ENCODE data around the gene FGF1. TPM values are rescaled to one million over a fixed set of nuclear protein-coding genes. Genes with fewer than 3 reads are reported as not detected.
A peak's percentile ranks its signal among the peaks of the same experiment; 100 is the strongest.

FGF1 gene
- total and polyA plus RNA-seq, 9 donors, result 0.10 to 3.6 (median 0.55) TPM

DNA sequence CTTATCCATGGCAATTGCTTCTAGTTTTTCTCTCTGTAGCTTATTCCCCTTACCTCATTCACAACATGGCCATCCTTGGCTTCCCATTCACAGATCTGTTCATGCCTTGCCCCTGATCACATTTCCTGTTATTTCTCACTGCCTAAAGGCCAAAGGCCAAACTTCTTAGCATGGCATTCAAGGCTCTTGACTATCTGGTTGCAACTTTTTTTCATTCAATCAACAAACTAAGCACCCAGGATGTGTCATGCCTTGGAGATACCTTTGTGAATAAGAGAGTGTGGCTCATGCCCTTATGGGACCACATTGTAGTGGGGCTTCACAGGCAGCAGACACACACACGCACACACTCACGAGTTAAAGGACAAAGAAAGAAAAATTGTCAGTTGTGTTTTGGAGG lies 27.6 kb downstream of the FGF1 start:
- WGBS, 3 donors, result 95 to 97% (median 95%) methylated on average over 2 of the region's 2 CpGs
- DNase-seq, result no peak
- intact Hi-C loops (cut with DNase I), result loop anchor here (5.0 kb wide), 3 partner anchors 39 to 224 kb away; no protein-coding TSS in a partner anchor
- TF ChIP-seq EP300 (IDR thresholded peaks at IDR 0.05) (no peak), POLR2A (IDR thresholded peaks at IDR 0.05) (no peak)
- TF ChIP-seq, protein P1, sequence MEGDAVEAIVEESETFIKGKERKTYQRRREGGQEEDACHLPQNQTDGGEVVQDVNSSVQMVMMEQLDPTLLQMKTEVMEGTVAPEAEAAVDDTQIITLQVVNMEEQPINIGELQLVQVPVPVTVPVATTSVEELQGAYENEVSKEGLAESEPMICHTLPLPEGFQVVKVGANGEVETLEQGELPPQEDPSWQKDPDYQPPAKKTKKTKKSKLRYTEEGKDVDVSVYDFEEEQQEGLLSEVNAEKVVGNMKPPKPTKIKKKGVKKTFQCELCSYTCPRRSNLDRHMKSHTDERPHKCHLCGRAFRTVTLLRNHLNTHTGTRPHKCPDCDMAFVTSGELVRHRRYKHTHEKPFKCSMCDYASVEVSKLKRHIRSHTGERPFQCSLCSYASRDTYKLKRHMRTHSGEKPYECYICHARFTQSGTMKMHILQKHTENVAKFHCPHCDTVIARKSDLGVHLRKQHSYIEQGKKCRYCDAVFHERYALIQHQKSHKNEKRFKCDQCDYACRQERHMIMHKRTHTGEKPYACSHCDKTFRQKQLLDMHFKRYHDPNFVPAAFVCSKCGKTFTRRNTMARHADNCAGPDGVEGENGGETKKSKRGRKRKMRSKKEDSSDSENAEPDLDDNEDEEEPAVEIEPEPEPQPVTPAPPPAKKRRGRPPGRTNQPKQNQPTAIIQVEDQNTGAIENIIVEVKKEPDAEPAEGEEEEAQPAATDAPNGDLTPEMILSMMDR (IDR thresholded peaks at IDR 0.05), result no peak
- Histone ChIP-seq H3K27me3 (no peaks in the 10 kb centered on the region), H3K4me1 (ENCODE audit: insufficient read depth) (no peaks in the 10 kb centered on the region), H3K4me3 (no peak overlapping the region), H3K9me3 (no peaks in the 10 kb centered on the region), H3K36me3 (no peaks in the 10 kb centered on the region), H3K27ac (no peak overlapping the region)

DNA sequence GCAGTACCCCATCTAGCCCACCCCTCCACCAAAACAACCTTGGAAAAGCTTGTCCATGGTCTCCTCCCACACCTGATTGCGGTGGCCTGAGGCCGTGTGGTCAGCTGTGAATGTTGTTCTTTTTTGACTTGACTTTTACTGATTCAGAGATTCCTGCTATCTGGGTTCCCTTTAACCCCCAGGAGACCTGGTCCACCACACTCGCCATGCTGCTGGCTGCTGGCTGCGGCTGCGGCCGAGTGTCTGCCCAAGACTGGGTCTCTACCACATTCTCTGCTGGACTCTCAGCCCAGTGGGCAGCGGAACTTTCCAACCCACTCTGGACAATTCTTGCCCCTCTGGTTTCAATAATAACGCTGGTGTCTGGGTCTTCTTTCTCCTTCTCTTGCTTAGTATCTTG lies 28.4 kb downstream of the FGF1 start:
- Histone ChIP-seq H3K27ac (no peak overlapping the region), H3K4me3 (no peak overlapping the region), H3K36me3 (no peaks in the 10 kb centered on the region), H3K27me3 (no peaks in the 10 kb centered on the region), H3K9me3 (no peaks in the 10 kb centered on the region), H3K4me1 (ENCODE audit: insufficient read depth) (no peaks in the 10 kb centered on the region)
- TF ChIP-seq, protein P1 (IDR thresholded peaks at IDR 0.05), result no peak
- TF ChIP-seq EP300 (IDR thresholded peaks at IDR 0.05) (no peak), POLR2A (IDR thresholded peaks at IDR 0.05) (no peak)
- intact Hi-C loops (cut with DNase I), result loop anchor here (5.0 kb wide), 3 partner anchors 40 to 225 kb away; no protein-coding TSS in a partner anchor
- DNase-seq, result no peak
- WGBS, 3 donors, result 89 to 92% (median 91%) methylated on average over 8 of the region's 8 CpGs

DNA sequence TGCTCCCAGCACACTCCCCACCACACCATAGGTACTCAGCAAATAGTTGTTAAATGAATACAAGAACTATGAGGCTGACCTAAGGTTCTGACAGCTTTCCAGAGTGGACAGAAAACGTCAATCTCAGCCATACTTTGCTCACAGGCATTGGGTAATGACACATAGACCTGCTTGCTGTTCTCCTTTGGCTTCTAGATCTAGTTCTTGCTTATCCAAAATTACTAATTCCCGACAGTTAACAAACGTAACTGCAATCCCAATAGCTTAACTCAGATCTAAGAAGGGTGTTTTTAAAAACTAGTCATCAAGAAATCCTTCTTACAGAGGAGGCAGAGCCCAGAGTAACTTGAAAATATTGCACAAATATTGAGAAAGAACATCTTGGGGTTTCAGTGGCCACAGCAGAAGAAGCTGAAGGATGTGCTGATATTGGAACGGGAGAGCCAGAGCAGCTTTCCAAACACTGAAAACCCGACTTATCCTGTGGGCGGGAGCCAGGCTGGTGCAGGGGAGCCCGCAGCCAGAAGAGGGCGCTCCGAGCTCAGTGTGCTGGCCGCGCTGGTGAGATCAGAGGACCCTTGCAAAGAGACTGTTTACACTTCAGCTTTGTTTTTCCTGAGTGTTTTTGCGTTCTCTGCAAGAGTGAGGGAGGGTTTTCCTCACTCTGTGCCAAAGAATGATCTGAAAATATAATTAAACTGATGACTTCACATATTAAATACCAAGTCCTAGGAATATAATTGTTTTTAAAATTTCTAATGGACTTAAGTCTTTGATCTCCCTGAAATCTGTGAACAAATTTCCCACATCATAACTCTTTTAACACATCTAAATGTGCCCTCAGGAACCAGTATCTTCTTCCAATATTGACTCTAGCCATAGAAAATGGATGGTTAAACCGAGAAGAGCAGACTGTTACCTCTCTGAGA lies 30.3 kb downstream of the FGF1 start:
- DNase-seq, result peak; percentile 79 to 93 (median 88)
- H3K36me3 ChIP-seq, result no peaks in the 10 kb centered on the region
- H3K27ac ChIP-seq, result no peak overlapping the region
- TF ChIP-seq, protein P1 (IDR thresholded peaks at IDR 0.05), result peak; percentile 85 to 92 (median 88)
- no peak for TF ChIP-seq POLR2A (IDR thresholded peaks at IDR 0.05)
- H3K4me1 ChIP-seq (ENCODE audit: insufficient read depth), result no peaks in the 10 kb centered on the region
- no peak overlapping the region for H3K4me3 ChIP-seq
- intact Hi-C loops (cut with DNase I), result loop anchor here (2.0 to 5.0 kb wide), 4 partner anchors 42 to 227 kb away; no protein-coding TSS in a partner anchor
- H3K9me3 ChIP-seq, result no peaks in the 10 kb centered on the region
- H3K27me3 ChIP-seq, result no peaks in the 10 kb centered on the region
- 10 to 12% (median 10%) methylated on average over 13 of the region's 13 CpGs for WGBS, 3 donors

DNA sequence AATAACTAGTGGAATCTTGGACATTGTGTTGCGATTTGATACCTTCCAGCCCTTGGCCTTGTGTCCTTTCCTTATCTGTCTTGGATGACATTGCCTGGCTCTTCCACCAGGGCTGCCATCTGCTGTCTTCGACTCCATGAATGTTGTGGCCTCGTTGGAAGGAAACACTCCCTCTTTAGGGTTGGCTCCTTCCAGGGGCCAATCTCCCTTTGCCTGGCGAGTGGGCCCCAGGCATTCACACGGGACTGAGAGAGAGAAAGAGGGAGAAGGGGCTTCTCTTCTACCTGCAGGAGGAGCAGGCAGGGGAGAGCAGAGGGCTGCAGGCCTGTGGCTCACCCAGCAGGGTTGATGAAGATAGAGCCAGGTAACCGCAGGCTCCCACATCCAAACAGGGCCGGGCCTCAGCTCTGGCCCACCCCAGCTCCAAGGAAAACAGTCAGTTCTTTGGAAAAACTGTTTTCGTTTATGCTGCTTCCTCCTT lies 31.3 kb downstream of the FGF1 start:
- Histone ChIP-seq H3K27ac (no peak overlapping the region), H3K27me3 (no peaks in the 10 kb centered on the region), H3K4me1 (ENCODE audit: insufficient read depth) (no peaks in the 10 kb centered on the region), H3K9me3 (no peaks in the 10 kb centered on the region), H3K36me3 (no peaks in the 10 kb centered on the region), H3K4me3 (no peak overlapping the region)
- TF ChIP-seq EP300 (IDR thresholded peaks at IDR 0.05), result no peak
- TF ChIP-seq, protein P1 (IDR thresholded peaks at IDR 0.05), result no peak
- no peak for DNase-seq
- intact Hi-C loops (cut with DNase I), result loop anchor here (2.0 to 5.0 kb wide), 4 partner anchors 42 to 228 kb away; no protein-coding TSS in a partner anchor
- WGBS, 3 donors, result 35 to 45% (median 40%) methylated on average over 8 of the region's 8 CpGs

All from ovary (tissue), 9 donors.